Mesodermal cell (in vitro differentiated cells): ENCODE results near the gene GABARAPL2.
"Not testable (repeated sequence)": the region's sequence is repeated elsewhere in the genome, so short reads cannot be mapped to it uniquely, and the experiment has no call there.

ENCODE experiments used
- H3K27ac ChIP-seq: 2 replicates; pipeline ENCODE4 v1.7.0; 2013; ENCODE audit warnings: mild to moderate bottlenecking, low read depth, low read length, moderate library complexity; ENCODE audit not compliant: severe bottlenecking
- H3K36me3 ChIP-seq: 2 replicates; pipeline ENCODE4 v1.7.1; 2013; ENCODE audit warnings: mild to moderate bottlenecking, low read length, moderate library complexity; ENCODE audit not compliant: control insufficient read depth, insufficient read depth
- H3K4me1 ChIP-seq: one replicate; pipeline ENCODE4 v1.7.1; 2013; ENCODE audit warnings: mild to moderate bottlenecking, low read length; ENCODE audit not compliant: insufficient read depth, control insufficient read depth, poor library complexity, severe bottlenecking
- H3K4me3 ChIP-seq: 2 replicates; pipeline ENCODE4 v1.7.0; 2013; ENCODE audit warnings: low read length, control low read depth, mild to moderate bottlenecking; ENCODE audit not compliant: insufficient read depth, poor library complexity, severe bottlenecking; ENCODE audit errors: extremely low read depth
- H3K9me3 ChIP-seq: 2 replicates; pipeline ENCODE4 v1.7.1; 2013; ENCODE audit warnings: mild to moderate bottlenecking, low read length, moderate library complexity; ENCODE audit not compliant: control insufficient read depth
- WGBS, 2 experiments: methylation state at CpG; one replicate each; pipeline ENCODE4 v1.1.5; 2013; ENCODE audit warnings: missing lambda C conversion rate in 2 of 2; ENCODE audit not compliant: insufficient coverage in 2 of 2; 5-methylcytosine and 5-hydroxymethylcytosine counted together

GABARAPL2 gene

GRCh38 chr16:75535211-75535843 lies 30.9 kb upstream of the GABARAPL2 start:
- Histone ChIP-seq H3K36me3 (peaks cover 8% of the 10 kb centered on the region), H3K27ac (no peak overlapping the region), H3K9me3 (no peaks in the 10 kb centered on the region), H3K4me1 (no peaks in the 10 kb centered on the region), H3K4me3 (no peak overlapping the region)
- 92 to 93% methylated on average over 14 to 18 of the region's 34 CpGs for WGBS, 2 experiments

GRCh38 chr16:75535901-75536300 lies 30.3 kb upstream of the GABARAPL2 start, which contains the start of gene CHST5:
CHST5 (minus strand) TSS chr16:75536108; CDS start chr16:75530384, 5,724 bp downstream.
- Histone ChIP-seq H3K9me3 (no peaks in the 10 kb centered on the region), H3K4me1 (no peaks in the 10 kb centered on the region), H3K4me3 (no peak within 1 kb of the TSS), H3K27ac (no peak within 1 kb of the TSS), H3K36me3 (peaks cover 9% of the 10 kb centered on the region)
- 87 to 100% methylated on average over 4 to 5 of the region's 7 CpGs for WGBS, 2 experiments

- 86 to 100% methylated on average over 2 to 3 of the region's 4 CpGs for WGBS, 2 experiments
- H3K36me3 ChIP-seq, result peaks cover 13% of the 10 kb centered on the region
- no peak overlapping the region for H3K4me3 ChIP-seq
- H3K4me1 ChIP-seq, result no peaks in the 10 kb centered on the region
- no peaks in the 10 kb centered on the region for H3K9me3 ChIP-seq
- no peak overlapping the region for H3K27ac ChIP-seq
Observed at GRCh38 chr16:75537776-75538175, 28.4 kb upstream of the GABARAPL2 start.

GRCh38 chr16:75538882-75539565 lies 27.2 kb upstream of the GABARAPL2 start:
- H3K27ac ChIP-seq, H3K4me3 ChIP-seq, H3K4me1 ChIP-seq, H3K9me3 ChIP-seq: not testable (repeated sequence)
- peaks cover 20% of the 10 kb centered on the region for H3K36me3 ChIP-seq
- WGBS, 2 experiments, result no CpG with 5 or more reads among the region's 10 CpGs

GRCh38 chr16:75541236-75541635 lies 24.9 kb upstream of the GABARAPL2 start:
- H3K4me1 ChIP-seq, result no peaks in the 10 kb centered on the region
- H3K9me3 ChIP-seq, result no peaks in the 10 kb centered on the region
- H3K27ac ChIP-seq, result no peak overlapping the region
- peaks cover 22% of the 10 kb centered on the region for H3K36me3 ChIP-seq
- WGBS, 2 experiments, result 90 to 94% methylated on average over 3 to 4 of the region's 5 CpGs
- no peak overlapping the region for H3K4me3 ChIP-seq

- H3K9me3 ChIP-seq, H3K4me1 ChIP-seq, H3K27ac ChIP-seq, H3K4me3 ChIP-seq: not testable (repeated sequence)
- peaks cover 22% of the 10 kb centered on the region for H3K36me3 ChIP-seq
- WGBS, 2 experiments, result 82 to 92% methylated on average over 2 to 3 of the region's 8 CpGs
Observed at GRCh38 chr16:75542462-75542861, 23.7 kb upstream of the GABARAPL2 start.

- not testable (repeated sequence) for H3K4me3 ChIP-seq, H3K27ac ChIP-seq, H3K4me1 ChIP-seq, H3K9me3 ChIP-seq
- H3K36me3 ChIP-seq, result peaks cover 13% of the 10 kb centered on the region
- no CpG with 5 or more reads among the region's 1 CpG for WGBS, 2 experiments
Observed at GRCh38 chr16:75545879-75546278, 20.3 kb upstream of the GABARAPL2 start.

GRCh38 chr16:75546293-75546692 lies 19.9 kb upstream of the GABARAPL2 start:
- Histone ChIP-seq H3K4me1 (no peaks in the 10 kb centered on the region), H3K36me3 (peaks cover 9% of the 10 kb centered on the region), H3K4me3 (no peak overlapping the region)

GRCh38 chr16:75548456-75548855 lies 17.7 kb upstream of the GABARAPL2 start:
- WGBS, 2 experiments, result 93 to 100% methylated on average over 2 to 5 of the region's 9 CpGs
- H3K27ac ChIP-seq, H3K4me1 ChIP-seq, H3K9me3 ChIP-seq, H3K4me3 ChIP-seq, H3K36me3 ChIP-seq: not testable (repeated sequence)

More at GRCh38 chr16:75546293-75546692, 19.9 kb upstream of the GABARAPL2 start:
- 93 to 98% methylated on average over 7 of the region's 7 CpGs for WGBS, 2 experiments
- no peak overlapping the region for H3K27ac ChIP-seq
- no peaks in the 10 kb centered on the region for H3K9me3 ChIP-seq

GRCh38 chr16:75550211-75550662 lies 15.9 kb upstream of the GABARAPL2 start:
- no peaks in the 10 kb centered on the region for H3K9me3 ChIP-seq
- WGBS, 2 experiments, result 78 to 81% methylated on average over 5 of the region's 7 CpGs
- no peak overlapping the region for H3K27ac ChIP-seq
- H3K4me1 ChIP-seq, result no peaks in the 10 kb centered on the region
- H3K4me3 ChIP-seq, result no peak overlapping the region
- H3K36me3 ChIP-seq, result no peaks in the 10 kb centered on the region

GRCh38 chr16:75552951-75553350 lies 13.2 kb upstream of the GABARAPL2 start:
- no peaks in the 10 kb centered on the region for H3K4me1 ChIP-seq
- WGBS, 2 experiments, result 100% methylated on average over 1 of the region's 2 CpGs
- H3K9me3 ChIP-seq, result no peaks in the 10 kb centered on the region
- no peaks in the 10 kb centered on the region for H3K36me3 ChIP-seq
- no peak overlapping the region for H3K4me3 ChIP-seq
- no peak overlapping the region for H3K27ac ChIP-seq
